Calu3 (cell line): ENCODE measurements around the gene TMEM181. TPM values are rescaled to one million over a fixed set of nuclear protein-coding genes. Genes with fewer than 3 reads are reported as not detected.
A peak's percentile ranks its signal among the peaks of the same experiment; 100 is the strongest.
"Not testable (repeated sequence)": the region's sequence is repeated elsewhere in the genome, so short reads cannot be mapped to it uniquely, and the experiment has no call there.

Source experiments
- BruUV-seq: library from RNA; stranded (reverse); fragments of 400-500 nt; replicated peaks from 2 replicates; lab custom pipeline; 2021; lab: Mats Ljungman, UMichigan
- CTCF ChIA-PET: fragments of 300-600 bp; sonication (Branson Sonifier 250); formaldehyde crosslinking; loops from one replicate; lab custom pipeline; 2022; ENCODE audit warnings: antibody characterized with exemption; lab: Charles Lee
- DNase-seq: peaks from one replicate; pipeline ENCODE4 v3.0.0; 2022
- H3K27ac Mint-ChIP-seq: one replicate; pipeline ENCODE4 v1.8.0; 2022; ENCODE audit warnings: mixed read lengths; ENCODE audit not compliant: unreplicated experiment
- H3K27me3 Mint-ChIP-seq: one replicate; pipeline ENCODE4 v1.8.0; 2022; ENCODE audit warnings: mixed read lengths; ENCODE audit not compliant: unreplicated experiment
- H3K36me3 Mint-ChIP-seq: one replicate; pipeline ENCODE4 v1.8.0; 2022; ENCODE audit warnings: mild to moderate bottlenecking, moderate library complexity, mixed read lengths; ENCODE audit not compliant: insufficient read depth, unreplicated experiment
- H3K4me1 Mint-ChIP-seq: one replicate; pipeline ENCODE4 v1.8.0; 2022; ENCODE audit warnings: mild to moderate bottlenecking, low read depth, mixed read lengths; ENCODE audit not compliant: unreplicated experiment
- H3K4me3 Mint-ChIP-seq: one replicate; pipeline ENCODE4 v1.8.0; 2022; ENCODE audit warnings: mild to moderate bottlenecking, low read depth, moderate library complexity, mixed read lengths; ENCODE audit not compliant: unreplicated experiment
- H3K9me3 Mint-ChIP-seq: one replicate; pipeline ENCODE4 v1.8.0; 2022; ENCODE audit warnings: low read depth, mixed read lengths; ENCODE audit not compliant: unreplicated experiment
- intact Hi-C: fragments of 100-400 bp; cut with micrococcal nuclease; formaldehyde crosslinking; loops from one replicate; pipeline ENCODE4 v1.10.0; 2022; ENCODE audit not compliant: unreplicated experiment
- total RNA-seq: library from RNA; stranded (reverse); gene quantifications from 2 replicates; pipeline ENCODE4 v1.2.3, GENCODE V29; 2022
- TF ChIP-seq, protein P1 (sequence below): fragments of 200-600 bp; IDR thresholded peaks from one replicate; pipeline ENCODE4 v1.8.0; 2022; ENCODE audit warnings: antibody characterized with exemption; ENCODE audit not compliant: unreplicated experiment

TMEM181 gene
- total RNA-seq, 1 experiment from 2014 or later: 48.7 TPM

DNA sequence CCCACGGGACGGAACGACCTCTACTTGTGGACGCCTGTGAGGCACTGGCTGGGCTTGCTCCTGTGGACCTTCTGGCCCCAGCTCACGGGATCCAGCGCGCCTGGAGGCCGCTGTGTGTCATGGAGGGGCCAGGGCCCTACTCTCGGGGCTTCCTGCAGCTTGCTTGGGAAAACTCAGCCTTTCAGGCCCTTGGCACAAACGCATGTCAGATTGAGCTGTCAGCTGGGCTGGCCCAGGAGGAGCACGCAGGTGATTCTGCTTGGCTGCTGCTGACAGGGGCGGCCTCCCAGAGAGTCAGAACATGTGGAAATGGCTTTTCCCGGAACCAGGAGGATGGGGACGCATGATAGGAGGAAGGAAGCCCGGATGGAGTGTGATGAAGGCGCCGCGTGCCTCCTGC, 39.7 kb downstream of the TMEM181 start:
- intact Hi-C loops: no loop called here
- DNase-seq: no peak
- Mint-ChIP-seq H3K27ac (no peak overlapping the region), H3K4me3 (no peak overlapping the region), H3K36me3 (peaks cover 40% of the 10 kb centered on the region), H3K4me1 (peaks cover 11% of the 10 kb centered on the region), H3K9me3 (no peaks in the 10 kb centered on the region), H3K27me3 (no peaks in the 10 kb centered on the region)
- BruUV-seq: no TSS peak
- CTCF ChIA-PET: no interaction called here
- TF ChIP-seq, protein P1, sequence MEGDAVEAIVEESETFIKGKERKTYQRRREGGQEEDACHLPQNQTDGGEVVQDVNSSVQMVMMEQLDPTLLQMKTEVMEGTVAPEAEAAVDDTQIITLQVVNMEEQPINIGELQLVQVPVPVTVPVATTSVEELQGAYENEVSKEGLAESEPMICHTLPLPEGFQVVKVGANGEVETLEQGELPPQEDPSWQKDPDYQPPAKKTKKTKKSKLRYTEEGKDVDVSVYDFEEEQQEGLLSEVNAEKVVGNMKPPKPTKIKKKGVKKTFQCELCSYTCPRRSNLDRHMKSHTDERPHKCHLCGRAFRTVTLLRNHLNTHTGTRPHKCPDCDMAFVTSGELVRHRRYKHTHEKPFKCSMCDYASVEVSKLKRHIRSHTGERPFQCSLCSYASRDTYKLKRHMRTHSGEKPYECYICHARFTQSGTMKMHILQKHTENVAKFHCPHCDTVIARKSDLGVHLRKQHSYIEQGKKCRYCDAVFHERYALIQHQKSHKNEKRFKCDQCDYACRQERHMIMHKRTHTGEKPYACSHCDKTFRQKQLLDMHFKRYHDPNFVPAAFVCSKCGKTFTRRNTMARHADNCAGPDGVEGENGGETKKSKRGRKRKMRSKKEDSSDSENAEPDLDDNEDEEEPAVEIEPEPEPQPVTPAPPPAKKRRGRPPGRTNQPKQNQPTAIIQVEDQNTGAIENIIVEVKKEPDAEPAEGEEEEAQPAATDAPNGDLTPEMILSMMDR: no peak

DNA sequence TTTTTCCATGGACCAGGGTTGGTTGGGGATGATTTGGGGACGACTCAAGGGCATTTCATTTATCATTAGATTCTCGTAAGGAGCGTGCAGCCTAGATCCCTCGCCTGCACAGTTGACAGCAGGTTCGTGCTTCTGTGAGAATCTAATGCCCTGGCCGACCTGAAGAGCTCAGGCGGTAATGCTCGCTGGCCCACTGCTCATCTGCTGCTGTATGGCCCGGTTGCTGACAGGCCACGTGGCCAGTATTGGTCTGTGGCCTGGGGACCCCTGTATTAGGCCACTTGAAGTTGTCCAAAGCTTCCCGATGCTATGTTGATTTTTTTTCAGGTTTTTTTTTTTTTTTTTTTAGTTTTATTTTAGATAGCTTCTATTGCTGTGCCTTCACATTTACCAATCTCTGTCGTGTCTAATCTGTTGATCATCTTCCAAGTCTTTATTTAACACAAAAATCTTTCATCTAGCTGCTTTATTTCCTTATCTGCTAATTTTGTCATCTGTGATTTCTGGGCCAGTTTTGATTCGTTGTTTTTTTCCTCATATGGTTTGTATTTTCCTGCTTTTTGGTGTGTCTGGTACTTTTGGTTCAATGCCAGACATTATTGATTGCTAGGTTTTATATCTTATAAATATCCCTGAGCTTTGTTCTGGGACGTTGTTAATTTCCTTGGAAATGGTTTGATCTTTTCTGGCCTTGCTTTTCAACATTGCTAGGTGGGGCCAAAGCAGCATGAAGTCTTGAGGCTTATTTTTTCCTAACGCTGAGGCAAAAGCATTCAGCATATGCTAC, 43.6 kb downstream of the TMEM181 start:
- Mint-ChIP-seq H3K27me3 (no peaks in the 10 kb centered on the region), H3K4me1 (peaks cover 11% of the 10 kb centered on the region), H3K4me3 (no peak overlapping the region), H3K27ac (peak overlapping the region; percentile 1), H3K36me3 (peaks cover 27% of the 10 kb centered on the region), H3K9me3 (no peaks in the 10 kb centered on the region)
- BruUV-seq: no TSS peak
- TF ChIP-seq, protein P1: no peak
- no peak for DNase-seq
- intact Hi-C loops: loop anchor here (2.0 kb wide), 1 partner anchor 389 kb away; no protein-coding TSS in a partner anchor
- CTCF ChIA-PET: interaction anchor here (0.6 to 1.0 kb wide), 2 partner anchors 28 to 389 kb away, joined by 4 to 5 read pairs; no protein-coding TSS in a partner anchor

- peaks cover 11% of the 10 kb centered on the region for H3K4me1 Mint-ChIP-seq
- CTCF ChIA-PET: interaction anchor here (0.6 to 1.0 kb wide), 2 partner anchors 27 to 390 kb away, joined by 4 to 5 read pairs; no protein-coding TSS in a partner anchor
- no peaks in the 10 kb centered on the region for H3K27me3 Mint-ChIP-seq
- no peak for DNase-seq
- no TSS peak for BruUV-seq
- H3K4me3 Mint-ChIP-seq: no peak overlapping the region
- TF ChIP-seq, protein P1: no peak
- intact Hi-C loops: loop anchor here (2.0 kb wide), 1 partner anchor 389 kb away; no protein-coding TSS in a partner anchor
- no peaks in the 10 kb centered on the region for H3K9me3 Mint-ChIP-seq
- peaks cover 22% of the 10 kb centered on the region for H3K36me3 Mint-ChIP-seq
- H3K27ac Mint-ChIP-seq: peak overlapping the region; percentile 1
Observed at GRCh38 chr6:158604048-158604406, 44.1 kb downstream of the TMEM181 start.

GRCh38 chr6:158605266-158605878, 45.5 kb downstream of the TMEM181 start:
- H3K27ac Mint-ChIP-seq: no peak overlapping the region
- no peaks in the 10 kb centered on the region for H3K27me3 Mint-ChIP-seq
- no peak overlapping the region for H3K4me3 Mint-ChIP-seq
- TF ChIP-seq, protein P1: peak; percentile 36
- no peaks in the 10 kb centered on the region for H3K9me3 Mint-ChIP-seq
- BruUV-seq: no TSS peak
- DNase-seq: peak; percentile 65
- CTCF ChIA-PET: interaction anchor here (0.7 to 2.1 kb wide), 4 partner anchors 42 to 391 kb away, joined by 3 to 26 read pairs (median 6); no protein-coding TSS in a partner anchor
- intact Hi-C loops: loop anchor here (2.0 kb wide), 1 partner anchor 391 kb away; no protein-coding TSS in a partner anchor
- H3K36me3 Mint-ChIP-seq: peaks cover 22% of the 10 kb centered on the region
- peaks cover 11% of the 10 kb centered on the region for H3K4me1 Mint-ChIP-seq

DNA sequence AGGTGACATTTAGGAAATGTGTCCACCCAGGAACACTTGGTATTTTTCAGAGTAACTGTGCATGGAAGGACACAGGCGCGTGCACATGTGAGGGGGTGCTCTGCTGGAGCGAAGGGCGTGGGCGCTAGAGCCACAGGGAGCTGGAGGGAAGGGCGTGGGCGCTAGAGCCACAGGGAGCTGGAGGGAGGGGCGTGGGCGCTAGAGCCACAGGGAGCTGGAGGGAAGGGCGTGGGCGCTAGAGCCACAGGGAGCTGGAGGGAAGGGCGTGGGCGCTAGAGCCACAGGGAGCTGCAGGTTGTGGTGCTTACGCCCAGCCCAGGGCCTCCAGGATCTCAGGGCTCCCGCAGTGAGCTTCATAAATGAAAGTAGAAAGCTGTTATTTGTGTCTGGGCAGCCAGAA, 46.1 kb downstream of the TMEM181 start:
- not testable (repeated sequence) for BruUV-seq, DNase-seq
- H3K36me3 Mint-ChIP-seq: peaks cover 22% of the 10 kb centered on the region

More for the DNA sequence above, 46.1 kb downstream of the TMEM181 start:
- H3K27me3 Mint-ChIP-seq, intact Hi-C loops, H3K4me3 Mint-ChIP-seq, H3K9me3 Mint-ChIP-seq, H3K27ac Mint-ChIP-seq: not testable (repeated sequence)
- H3K4me1 Mint-ChIP-seq: peaks cover 11% of the 10 kb centered on the region
- CTCF ChIA-PET: interaction anchor here (2.1 kb wide), 1 partner anchor 392 kb away, joined by 26 read pairs; no protein-coding TSS in a partner anchor
